HG03565 (cell line): Measurements from ENCODE around the gene TEKT3.

Source experiments
- ATAC-seq: cut with Tn5 transposase; IDR thresholded peaks from one replicate; pipeline ENCODE4 v1.9.1; 2021; ENCODE audit warnings: mild to moderate bottlenecking, moderate library complexity; ENCODE audit not compliant: unreplicated experiment

Gene TEKT3

DNA sequence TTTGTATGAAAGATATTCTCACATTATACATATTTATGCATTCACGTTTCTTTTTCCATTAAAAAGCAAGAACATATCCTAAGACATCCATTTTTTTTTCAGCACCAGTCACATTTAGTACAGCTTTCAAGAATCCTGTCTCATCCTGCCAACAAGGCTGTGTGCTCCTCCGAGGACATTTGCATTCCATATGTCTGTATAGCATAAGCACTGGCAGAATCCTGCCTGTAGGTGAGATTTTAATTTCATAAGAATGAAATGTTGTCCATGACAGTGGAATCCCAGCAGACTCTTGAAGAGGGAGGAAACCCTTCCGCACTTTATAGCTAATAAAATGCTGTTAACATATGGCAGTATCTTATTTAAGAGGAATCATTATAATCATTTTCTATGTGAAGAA lies 73.4 kb downstream of the TEKT3 start:
- ATAC-seq: no peak

GRCh38 chr17:15266325-15267125 lies 74.9 kb downstream of the TEKT3 start:
- ATAC-seq: no peak

- no peak for ATAC-seq
Observed at GRCh38 chr17:15265131-15265530, 76.3 kb downstream of the TEKT3 start, which contains the start of gene PMP22. Gene PMP22, minus strand, starts transcription at chr17:15265326. Its CDS starts 4,599 bp downstream, at chr17:15260727.

- ATAC-seq: no peak
Observed at GRCh38 chr17:15264542-15264941, 76.9 kb downstream of the TEKT3 start.

DNA sequence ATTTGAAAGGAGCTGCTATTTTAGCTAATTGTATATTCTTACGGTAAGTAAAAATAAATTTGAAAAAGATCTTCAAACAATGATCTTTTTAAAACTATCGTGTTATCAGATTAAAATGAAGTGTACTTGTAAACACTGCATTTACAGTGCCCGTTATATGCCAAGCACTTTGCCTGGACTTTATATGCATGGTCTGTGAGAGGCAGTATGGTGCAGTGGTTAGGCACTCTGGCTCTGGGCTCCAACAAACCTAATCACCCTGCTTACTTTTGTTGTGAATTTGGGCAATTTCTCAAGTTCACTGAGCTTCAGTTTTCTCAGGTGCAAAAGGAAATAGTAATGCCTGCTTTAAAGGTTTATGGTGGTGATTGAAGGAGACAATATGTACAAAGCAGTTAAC lies 77.7 kb downstream of the TEKT3 start:
- ATAC-seq: no peak

DNA sequence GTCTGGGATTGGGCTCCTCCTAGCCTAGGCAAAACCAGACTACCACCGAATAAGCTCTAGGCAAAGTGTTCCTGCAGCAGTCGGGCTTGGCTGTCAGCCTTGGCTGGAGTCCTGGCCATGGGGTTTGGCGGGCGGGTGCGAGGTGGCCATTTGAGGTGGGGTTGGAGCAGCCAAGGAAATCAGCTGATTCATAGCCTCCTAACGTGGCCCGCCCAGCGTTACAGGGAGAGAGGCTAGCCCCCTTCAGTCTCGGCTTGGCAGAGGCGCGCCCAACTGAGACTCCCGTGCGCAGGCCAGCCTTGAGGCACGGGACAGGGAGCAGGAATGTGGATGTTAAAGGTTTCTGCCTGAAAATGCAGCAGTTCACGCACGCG lies 78.2 kb downstream of the TEKT3 start:
- ATAC-seq: no peak

- no peak for ATAC-seq
Observed at GRCh38 chr17:15262291-15263205, 78.8 kb downstream of the TEKT3 start.

- ATAC-seq: no peak
Observed at GRCh38 chr17:15261802-15262290, 79.6 kb downstream of the TEKT3 start.

DNA sequence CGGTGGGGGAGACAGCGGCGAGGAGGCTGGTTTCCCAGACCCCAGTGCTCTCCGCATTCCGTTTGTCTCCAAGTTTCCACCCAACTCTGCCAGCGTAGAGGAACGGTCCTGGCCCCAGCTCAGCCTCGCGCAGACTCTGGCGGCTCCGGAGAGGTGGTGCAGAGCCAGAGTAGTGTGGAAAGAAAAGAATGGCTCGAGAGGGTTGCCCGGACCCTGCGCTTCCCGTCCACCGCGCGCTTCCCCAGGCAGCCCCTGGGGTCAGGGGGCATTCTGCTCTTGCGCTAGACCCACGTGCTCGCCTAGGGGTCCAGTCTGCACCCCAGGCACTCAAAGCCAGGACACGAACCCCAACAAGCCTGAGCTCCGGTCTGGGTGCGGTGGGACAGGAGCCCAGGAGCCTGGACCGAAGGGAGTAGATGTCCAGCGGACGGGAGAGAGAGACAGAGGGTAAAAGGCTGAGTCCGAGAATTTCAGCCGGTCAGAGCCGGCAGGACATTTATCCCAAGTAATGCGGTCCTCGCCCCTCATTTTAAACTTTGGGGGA lies 80.1 kb downstream of the TEKT3 start:
- no peak for ATAC-seq

GRCh38 chr17:15260376-15261257 lies 80.8 kb downstream of the TEKT3 start:
- ATAC-seq: no peak

- ATAC-seq: no peak
Observed at GRCh38 chr17:15257796-15258512, 83.4 kb downstream of the TEKT3 start.

- ATAC-seq: peak; percentile 80
Observed at GRCh38 chr17:15257258-15257788, 84.1 kb downstream of the TEKT3 start.

- ATAC-seq: no peak
Observed at GRCh38 chr17:15256689-15257088, 84.7 kb downstream of the TEKT3 start.

- no peak for ATAC-seq
Observed at GRCh38 chr17:15255713-15256454, 85.5 kb downstream of the TEKT3 start.
